PFSK-1 (cell line): ENCODE results near the gene BRD3OS.

ENCODE experiments used
- FOXP2 ChIP-seq: optimal IDR thresholded peaks from 2 replicates; pipeline ENCODE3; 2011; ENCODE audit warnings: borderline replicate concordance, control low read depth, inconsistent platforms; ENCODE audit not compliant: insufficient read depth; ENCODE audit errors: extremely low read length, extremely low read depth
- POLR2AphosphoS5 ChIP-seq: IDR thresholded peaks from 2 replicates; pipeline ENCODE4 v1.6.1; 2012; ENCODE audit warnings: low read depth, mild to moderate bottlenecking, control low read depth, low read length, moderate library complexity
- TAF1 ChIP-seq: IDR thresholded peaks from 2 replicates; pipeline ENCODE4 v1.6.1; 2012; ENCODE audit warnings: low read length, control low read depth, borderline replicate concordance; ENCODE audit not compliant: insufficient read depth

DNA sequence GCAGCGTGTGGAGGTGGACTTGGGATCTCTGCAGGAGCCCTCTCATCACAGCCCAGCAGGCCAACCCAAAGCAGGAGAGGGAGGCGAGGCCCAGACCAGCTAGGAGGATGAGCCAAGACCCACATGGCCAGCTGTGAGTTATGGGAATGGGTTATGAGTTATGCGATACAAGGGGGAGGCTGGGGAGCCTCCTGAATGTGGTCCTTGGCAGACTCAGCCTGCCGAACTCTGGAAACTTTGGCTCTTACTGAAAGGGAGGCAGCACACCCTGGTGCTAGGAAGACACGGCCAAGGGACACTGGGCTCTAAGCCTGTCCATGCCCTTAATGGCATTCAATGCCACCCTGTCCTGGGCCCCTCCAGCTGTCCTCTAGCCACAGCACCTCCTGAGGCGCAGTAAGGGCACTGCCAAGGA is 25.4 kb upstream of the BRD3OS start:
- no peak for TF ChIP-seq POLR2AphosphoS5
- TF ChIP-seq FOXP2: no peak
- no peak for TF ChIP-seq TAF1
